Endodermal cell (in vitro differentiated cells): Measurements from ENCODE around the gene CYCS. TPM values are rescaled to one million over a fixed set of nuclear protein-coding genes. Genes with fewer than 3 reads are reported as not detected.
A peak's percentile ranks its signal among the peaks of the same experiment; 100 is the strongest.

Experiments used
- DNase-seq: peaks from one replicate; pipeline ENCODE4 v3.0.0-alpha.2; 2017
- H3K27ac ChIP-seq: 2 replicates; pipeline ENCODE4 v1.5.1; 2013; ENCODE audit warnings: mild to moderate bottlenecking, low read depth, low read length, moderate library complexity
- H3K27me3 ChIP-seq: 2 replicates; pipeline ENCODE4 v1.6.1; 2013; ENCODE audit warnings: mild to moderate bottlenecking, low read length, moderate library complexity; ENCODE audit not compliant: insufficient read depth, control insufficient read depth, poor library complexity, severe bottlenecking
- H3K36me3 ChIP-seq: 2 replicates; pipeline ENCODE4 v1.7.0; 2013; ENCODE audit warnings: mild to moderate bottlenecking, low read length, moderate library complexity; ENCODE audit not compliant: control insufficient read depth, insufficient read depth
- H3K4me1 ChIP-seq: one replicate; pipeline ENCODE4 v1.7.0; 2013; ENCODE audit warnings: low read length; ENCODE audit not compliant: control insufficient read depth, insufficient read depth
- H3K4me3 ChIP-seq: 2 replicates; pipeline ENCODE4 v1.5.1; 2013; ENCODE audit warnings: mild to moderate bottlenecking, low read length, moderate library complexity
- H3K9ac ChIP-seq: 2 replicates; pipeline ENCODE4 v1.6.1; 2013; ENCODE audit warnings: mild to moderate bottlenecking, low read length, moderate library complexity; ENCODE audit not compliant: poor library complexity, severe bottlenecking; ENCODE audit errors: extremely low read depth
- H3K9me3 ChIP-seq: 2 replicates; pipeline ENCODE4 v1.6.1; 2013; ENCODE audit warnings: mild to moderate bottlenecking, low read length, moderate library complexity; ENCODE audit not compliant: control insufficient read depth
- H3K27ac Mint-ChIP-seq: 2 replicates; pipeline ENCODE4 v1.8.0; 2020; ENCODE audit warnings: mixed read lengths
- H3K27me3 Mint-ChIP-seq: 2 replicates; pipeline ENCODE4 v1.8.0; 2021; ENCODE audit warnings: mild to moderate bottlenecking, mixed read lengths; ENCODE audit not compliant: insufficient read depth
- H3K36me3 Mint-ChIP-seq: 2 replicates; pipeline ENCODE4 v1.8.0; 2020; ENCODE audit warnings: low read depth, mixed read lengths
- H3K4me1 Mint-ChIP-seq: 2 replicates; pipeline ENCODE4 v1.8.0; 2020; ENCODE audit warnings: mixed read lengths
- H3K4me3 Mint-ChIP-seq: 2 replicates; pipeline ENCODE4 v1.8.0; 2020; ENCODE audit warnings: mild to moderate bottlenecking, moderate library complexity, mixed read lengths
- H3K9me3 Mint-ChIP-seq: 2 replicates; pipeline ENCODE4 v1.8.0; 2020; ENCODE audit warnings: mild to moderate bottlenecking, mixed read lengths
- WGBS, 2 experiments: methylation state at CpG; one replicate each; pipeline versions ENCODE4 v1.1.5 to v1.1.7; 2013; ENCODE audit warnings: missing lambda C conversion rate in 2 of 2, mixed read lengths in 1 of 2; ENCODE audit not compliant: insufficient coverage in 1 of 2, insufficient read length in 1 of 2; 5-methylcytosine and 5-hydroxymethylcytosine counted together
- total RNA-seq, 2 donors: library from RNA; stranded (reverse); fragmentation: NEBNext Ultra II Directional in 1 of 2; extraction: Animal tissue kit (Norgen Biotek cat#: 25700) in 1 of 2; gene quantifications; 2 replicates in 1 of 2; 3 replicates in 1 of 2; pipeline ENCODE4 v1.2.1, GENCODE V29; 2021
- TF ChIP-seq, protein P1 (sequence below): fragments of 200-600 bp; sonication (generic); conservative IDR thresholded peaks from 2 replicates; pipeline ENCODE4 v1.5.0; 2021; ENCODE audit warnings: antibody characterized with exemption, mild to moderate bottlenecking

CYCS gene
- total RNA-seq, 2 donors from 2014 or later, result 118 to 126 TPM

DNA sequence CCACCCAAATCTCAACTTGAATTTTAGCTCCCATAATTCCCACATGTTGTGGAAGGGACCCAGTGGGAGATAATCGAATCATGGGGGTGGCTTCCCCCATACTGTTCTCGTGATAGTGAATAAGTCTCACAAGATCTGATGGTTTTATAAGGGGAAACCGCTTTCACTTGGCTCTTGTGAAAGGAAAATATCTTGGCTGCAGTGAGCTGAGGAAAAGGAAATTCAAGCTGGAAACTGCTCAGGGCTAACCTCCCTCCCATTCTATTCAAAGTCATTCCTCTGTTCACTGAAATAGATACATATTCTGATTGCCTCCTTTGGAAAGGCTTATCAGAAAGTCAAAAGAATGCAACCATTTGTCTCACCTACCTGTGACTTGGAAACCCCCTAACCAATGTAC is 15.8 kb downstream of the CYCS start:
- Histone ChIP-seq H3K27ac (no peak overlapping the region), H3K9ac (no peak overlapping the region), H3K4me3 (no peak overlapping the region), H3K27me3 (peaks cover 25% of the 10 kb centered on the region), H3K36me3 (no peaks in the 10 kb centered on the region), H3K4me1 (no peaks in the 10 kb centered on the region), H3K9me3 (peaks cover 23% of the 10 kb centered on the region)
- Mint-ChIP-seq H3K36me3 (peaks cover 3% of the 10 kb centered on the region), H3K27me3 (peaks cover 29% of the 10 kb centered on the region), H3K9me3 (peaks cover 28% of the 10 kb centered on the region), H3K27ac (no peak overlapping the region), H3K4me3 (no peak overlapping the region), H3K4me1 (no peaks in the 10 kb centered on the region)
- TF ChIP-seq, protein P1, sequence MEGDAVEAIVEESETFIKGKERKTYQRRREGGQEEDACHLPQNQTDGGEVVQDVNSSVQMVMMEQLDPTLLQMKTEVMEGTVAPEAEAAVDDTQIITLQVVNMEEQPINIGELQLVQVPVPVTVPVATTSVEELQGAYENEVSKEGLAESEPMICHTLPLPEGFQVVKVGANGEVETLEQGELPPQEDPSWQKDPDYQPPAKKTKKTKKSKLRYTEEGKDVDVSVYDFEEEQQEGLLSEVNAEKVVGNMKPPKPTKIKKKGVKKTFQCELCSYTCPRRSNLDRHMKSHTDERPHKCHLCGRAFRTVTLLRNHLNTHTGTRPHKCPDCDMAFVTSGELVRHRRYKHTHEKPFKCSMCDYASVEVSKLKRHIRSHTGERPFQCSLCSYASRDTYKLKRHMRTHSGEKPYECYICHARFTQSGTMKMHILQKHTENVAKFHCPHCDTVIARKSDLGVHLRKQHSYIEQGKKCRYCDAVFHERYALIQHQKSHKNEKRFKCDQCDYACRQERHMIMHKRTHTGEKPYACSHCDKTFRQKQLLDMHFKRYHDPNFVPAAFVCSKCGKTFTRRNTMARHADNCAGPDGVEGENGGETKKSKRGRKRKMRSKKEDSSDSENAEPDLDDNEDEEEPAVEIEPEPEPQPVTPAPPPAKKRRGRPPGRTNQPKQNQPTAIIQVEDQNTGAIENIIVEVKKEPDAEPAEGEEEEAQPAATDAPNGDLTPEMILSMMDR, result no peak
- peak; percentile 2 for DNase-seq
- 69 to 85% methylated on average over 2 to 3 of the region's 3 CpGs for WGBS, 2 experiments

GRCh38 chr7:25105911-25106310 is 19.1 kb downstream of the CYCS start:
- TF ChIP-seq, protein P1, result no peak
- Mint-ChIP-seq H3K27me3 (peaks cover 32% of the 10 kb centered on the region), H3K36me3 (no peaks in the 10 kb centered on the region), H3K9me3 (peaks cover 28% of the 10 kb centered on the region), H3K4me1 (no peaks in the 10 kb centered on the region), H3K4me3 (no peak overlapping the region), H3K27ac (no peak overlapping the region)
- Histone ChIP-seq H3K27me3 (peaks cover 33% of the 10 kb centered on the region), H3K9ac (no peak overlapping the region), H3K4me3 (no peak overlapping the region), H3K36me3 (no peaks in the 10 kb centered on the region), H3K4me1 (no peaks in the 10 kb centered on the region), H3K9me3 (peaks cover 18% of the 10 kb centered on the region), H3K27ac (no peak overlapping the region)
- WGBS, 2 experiments, result 85 to 91% methylated on average over 3 of the region's 3 CpGs
- no peak for DNase-seq

GRCh38 chr7:25103773-25104172 is 21.3 kb downstream of the CYCS start:
- DNase-seq, result no peak
- Histone ChIP-seq H3K4me3 (no peak overlapping the region), H3K27ac (no peak overlapping the region), H3K4me1 (no peaks in the 10 kb centered on the region), H3K9me3 (peaks cover 4% of the 10 kb centered on the region), H3K27me3 (peaks cover 28% of the 10 kb centered on the region), H3K9ac (no peak overlapping the region), H3K36me3 (no peaks in the 10 kb centered on the region)
- H3K36me3 Mint-ChIP-seq, result no peaks in the 10 kb centered on the region
- TF ChIP-seq, protein P1, result no peak
- WGBS, 2 experiments, result 89 to 95% methylated on average over 5 of the region's 5 CpGs
- H3K9me3 Mint-ChIP-seq, result peaks cover 8% of the 10 kb centered on the region
- no peaks in the 10 kb centered on the region for H3K4me1 Mint-ChIP-seq
- no peak overlapping the region for H3K4me3 Mint-ChIP-seq
- peaks cover 19% of the 10 kb centered on the region for H3K27me3 Mint-ChIP-seq
- no peak overlapping the region for H3K27ac Mint-ChIP-seq
